Neural crest cell (in vitro differentiated cells): ENCODE results near the gene RPS6KA1. TPM values are rescaled to one million over a fixed set of nuclear protein-coding genes. Genes with fewer than 3 reads are reported as not detected.
A peak's percentile ranks its signal among the peaks of the same experiment; 100 is the strongest.
"Not testable (repeated sequence)": the region's sequence is repeated elsewhere in the genome, so short reads cannot be mapped to it uniquely, and the experiment has no call there.

Experiments used
- DNase-seq: peaks from one replicate; pipeline ENCODE4 v3.0.0; 2021; ENCODE audit warnings: low read depth, mixed read lengths, low spot score
- H3K27ac Mint-ChIP-seq: one replicate; pipeline ENCODE4 v1.8.0; 2021; ENCODE audit warnings: mild to moderate bottlenecking, mixed read lengths; ENCODE audit not compliant: unreplicated experiment
- H3K27me3 Mint-ChIP-seq: 2 replicates; pipeline ENCODE4 v1.8.0; 2021; ENCODE audit warnings: low read depth, mild to moderate bottlenecking, mixed read lengths
- H3K36me3 Mint-ChIP-seq: 2 replicates; pipeline ENCODE4 v1.8.0; 2021; ENCODE audit warnings: low read depth, mild to moderate bottlenecking, mixed read lengths
- H3K4me1 Mint-ChIP-seq: 2 replicates; pipeline ENCODE4 v1.8.0; 2021; ENCODE audit warnings: mixed read lengths
- H3K4me3 Mint-ChIP-seq: one replicate; pipeline ENCODE4 v1.8.0; 2021; ENCODE audit warnings: mild to moderate bottlenecking, mixed read lengths
- H3K9me3 Mint-ChIP-seq: 2 replicates; pipeline ENCODE4 v1.8.0; 2021; ENCODE audit warnings: mixed read lengths
- total RNA-seq: library from RNA; stranded (reverse); gene quantifications from 2 replicates; pipeline ENCODE4 v1.2.1, GENCODE V29; 2021
- TF ChIP-seq, protein P1 (sequence below): fragments of 200-600 bp; sonication (generic); conservative IDR thresholded peaks from 2 replicates; pipeline ENCODE4 v1.5.0; 2021; ENCODE audit warnings: antibody characterized with exemption, mild to moderate bottlenecking

RPS6KA1 gene
- total RNA-seq, 1 donor from 2014 or later, result 41.6 TPM

- no peaks in the 10 kb centered on the region for H3K4me1 Mint-ChIP-seq
- no peak for DNase-seq
- no peaks in the 10 kb centered on the region for H3K36me3 Mint-ChIP-seq
- H3K27ac Mint-ChIP-seq, result peak overlapping the region; percentile 88
- TF ChIP-seq, protein P1, sequence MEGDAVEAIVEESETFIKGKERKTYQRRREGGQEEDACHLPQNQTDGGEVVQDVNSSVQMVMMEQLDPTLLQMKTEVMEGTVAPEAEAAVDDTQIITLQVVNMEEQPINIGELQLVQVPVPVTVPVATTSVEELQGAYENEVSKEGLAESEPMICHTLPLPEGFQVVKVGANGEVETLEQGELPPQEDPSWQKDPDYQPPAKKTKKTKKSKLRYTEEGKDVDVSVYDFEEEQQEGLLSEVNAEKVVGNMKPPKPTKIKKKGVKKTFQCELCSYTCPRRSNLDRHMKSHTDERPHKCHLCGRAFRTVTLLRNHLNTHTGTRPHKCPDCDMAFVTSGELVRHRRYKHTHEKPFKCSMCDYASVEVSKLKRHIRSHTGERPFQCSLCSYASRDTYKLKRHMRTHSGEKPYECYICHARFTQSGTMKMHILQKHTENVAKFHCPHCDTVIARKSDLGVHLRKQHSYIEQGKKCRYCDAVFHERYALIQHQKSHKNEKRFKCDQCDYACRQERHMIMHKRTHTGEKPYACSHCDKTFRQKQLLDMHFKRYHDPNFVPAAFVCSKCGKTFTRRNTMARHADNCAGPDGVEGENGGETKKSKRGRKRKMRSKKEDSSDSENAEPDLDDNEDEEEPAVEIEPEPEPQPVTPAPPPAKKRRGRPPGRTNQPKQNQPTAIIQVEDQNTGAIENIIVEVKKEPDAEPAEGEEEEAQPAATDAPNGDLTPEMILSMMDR, result no peak
- no peak overlapping the region for H3K4me3 Mint-ChIP-seq
- H3K9me3 Mint-ChIP-seq, result no peaks in the 10 kb centered on the region
- H3K27me3 Mint-ChIP-seq, result no peaks in the 10 kb centered on the region
Measured at GRCh38 chr1:26582053-26582835, 52.7 kb downstream of the RPS6KA1 start.

- Mint-ChIP-seq H3K4me1 (no peaks in the 10 kb centered on the region), H3K27me3 (no peaks in the 10 kb centered on the region), H3K36me3 (no peaks in the 10 kb centered on the region), H3K9me3 (no peaks in the 10 kb centered on the region), H3K27ac (peak overlapping the region; percentile 88), H3K4me3 (no peak overlapping the region)
- TF ChIP-seq, protein P1, result no peak
- no peak for DNase-seq
Measured at GRCh38 chr1:26582836-26583460, 53.4 kb downstream of the RPS6KA1 start.

DNA sequence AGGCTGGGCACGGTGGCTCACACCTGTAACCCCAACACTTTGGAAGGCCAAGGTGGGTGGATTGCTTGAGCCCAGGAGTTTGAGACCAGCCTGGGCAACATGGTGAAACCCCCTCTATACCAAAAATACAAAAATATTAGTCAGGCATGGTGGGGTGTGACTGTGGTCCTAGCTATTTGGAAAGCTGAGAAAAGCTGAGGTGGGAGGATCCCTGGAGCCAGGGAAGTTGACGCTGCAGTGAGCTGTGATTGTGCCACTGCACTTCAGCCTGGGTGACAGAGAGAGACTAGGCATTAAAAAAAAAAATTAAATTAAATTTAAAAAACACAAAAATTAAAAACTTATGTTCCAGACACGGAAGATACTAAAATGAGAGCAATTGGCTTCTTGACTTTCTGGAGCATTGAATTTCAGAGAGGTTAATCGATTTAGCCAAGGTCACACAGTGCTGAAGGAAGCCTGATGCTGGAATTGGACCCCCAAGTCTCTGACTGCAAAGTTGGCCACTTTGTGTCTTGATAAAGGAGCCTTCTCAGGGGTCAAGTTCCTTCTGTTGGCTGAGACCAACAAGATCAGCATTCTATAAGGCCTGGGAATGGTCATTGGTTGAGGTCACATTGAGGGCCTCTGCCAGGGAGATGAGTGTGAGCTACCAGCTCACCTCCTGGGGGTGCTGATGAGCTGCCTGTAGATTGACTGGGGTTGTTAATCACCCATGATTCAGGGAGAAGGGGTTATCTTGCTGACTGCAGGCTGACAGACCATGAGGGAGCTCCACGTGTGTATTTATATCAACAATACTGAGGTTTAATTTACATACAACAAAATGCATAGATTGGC lies 54.3 kb downstream of the RPS6KA1 start:
- DNase-seq, result no peak
- Mint-ChIP-seq H3K4me1 (no peaks in the 10 kb centered on the region), H3K9me3 (peaks cover 1% of the 10 kb centered on the region), H3K27ac (peak overlapping the region; percentile 19), H3K27me3 (no peaks in the 10 kb centered on the region), H3K4me3 (no peak overlapping the region), H3K36me3 (no peaks in the 10 kb centered on the region)
- TF ChIP-seq, protein P1, result no peak

- H3K36me3 Mint-ChIP-seq, H3K4me1 Mint-ChIP-seq, H3K27me3 Mint-ChIP-seq: not testable (repeated sequence)
Measured at GRCh38 chr1:26584588-26584987, 55.0 kb downstream of the RPS6KA1 start.

DNA sequence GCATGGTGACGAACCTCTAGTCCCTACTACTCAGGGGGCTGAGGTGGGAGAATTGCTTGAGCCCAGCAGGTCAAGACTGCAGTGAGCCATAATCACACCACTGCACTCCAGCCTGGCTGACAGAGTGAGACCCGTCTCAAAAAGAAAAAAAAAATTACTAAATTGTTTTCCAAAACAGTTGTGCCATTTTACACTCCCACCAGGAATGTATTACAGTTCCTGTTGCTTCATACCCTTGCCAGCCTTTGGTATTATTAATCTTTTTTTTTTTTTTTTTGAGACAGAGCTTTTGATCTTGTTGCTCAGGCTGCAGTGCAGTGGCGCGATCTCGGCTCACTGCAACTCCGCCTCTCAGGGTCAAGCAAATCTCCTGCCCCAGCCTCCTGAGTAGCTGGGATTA lies 55.9 kb downstream of the RPS6KA1 start:
- Mint-ChIP-seq H3K4me3 (no peak overlapping the region), H3K36me3 (no peaks in the 10 kb centered on the region), H3K9me3 (peaks cover 5% of the 10 kb centered on the region), H3K27me3 (no peaks in the 10 kb centered on the region), H3K4me1 (no peaks in the 10 kb centered on the region), H3K27ac (no peak overlapping the region)
- no peak for DNase-seq
- TF ChIP-seq, protein P1, result no peak

More at GRCh38 chr1:26584588-26584987, 55.0 kb downstream of the RPS6KA1 start:
- H3K27ac Mint-ChIP-seq, DNase-seq, H3K9me3 Mint-ChIP-seq, H3K4me3 Mint-ChIP-seq: not testable (repeated sequence)
